ENCODE results near the gene COL4A1.

DNA sequence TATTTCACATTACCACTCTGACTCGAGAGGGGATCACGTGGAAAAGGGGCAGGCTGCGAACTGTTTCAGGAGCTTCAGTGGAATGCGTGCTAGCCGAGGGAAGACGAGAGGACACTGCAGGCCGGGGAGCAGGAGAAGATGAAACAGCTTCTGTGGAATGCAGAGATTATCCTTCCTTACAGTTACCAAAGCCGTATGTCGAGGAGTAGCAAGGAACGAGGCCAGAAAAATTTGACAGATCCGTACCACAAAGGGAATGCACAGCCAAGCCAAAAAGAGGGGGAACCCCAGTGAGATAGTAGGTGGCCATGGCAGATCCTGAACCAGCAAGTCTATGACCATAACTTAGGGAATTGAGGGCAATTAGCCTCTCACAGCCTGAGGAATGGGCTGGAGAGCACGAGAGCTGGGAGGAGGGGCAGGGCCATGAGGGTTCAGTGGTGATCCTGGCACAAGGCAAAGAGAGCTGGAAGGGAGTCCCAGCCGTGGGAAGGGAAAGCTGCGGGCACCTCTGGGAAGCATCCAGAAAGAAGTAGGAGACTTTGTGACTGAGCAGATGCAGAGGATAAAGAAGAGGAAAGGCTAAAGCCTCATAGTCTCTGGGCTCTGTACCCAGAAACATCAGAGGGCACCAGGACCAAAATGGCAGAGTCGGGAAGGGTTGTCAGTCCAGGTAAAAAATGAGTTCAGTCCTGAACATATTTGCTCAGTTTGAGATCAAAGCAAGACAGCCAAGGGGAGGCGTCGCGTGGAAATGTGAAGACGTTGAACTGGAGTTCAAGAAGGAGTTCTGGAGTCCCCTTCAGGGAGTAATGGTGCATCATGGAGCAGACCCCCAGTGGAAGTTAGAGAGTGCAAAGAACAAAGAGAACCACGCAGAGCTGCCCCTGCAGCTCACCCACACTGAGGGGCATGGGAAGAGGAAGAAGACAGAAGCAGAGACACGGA, 5.1 kb downstream of the COL4A1 start:
- TF ChIP-seq, protein P1, sequence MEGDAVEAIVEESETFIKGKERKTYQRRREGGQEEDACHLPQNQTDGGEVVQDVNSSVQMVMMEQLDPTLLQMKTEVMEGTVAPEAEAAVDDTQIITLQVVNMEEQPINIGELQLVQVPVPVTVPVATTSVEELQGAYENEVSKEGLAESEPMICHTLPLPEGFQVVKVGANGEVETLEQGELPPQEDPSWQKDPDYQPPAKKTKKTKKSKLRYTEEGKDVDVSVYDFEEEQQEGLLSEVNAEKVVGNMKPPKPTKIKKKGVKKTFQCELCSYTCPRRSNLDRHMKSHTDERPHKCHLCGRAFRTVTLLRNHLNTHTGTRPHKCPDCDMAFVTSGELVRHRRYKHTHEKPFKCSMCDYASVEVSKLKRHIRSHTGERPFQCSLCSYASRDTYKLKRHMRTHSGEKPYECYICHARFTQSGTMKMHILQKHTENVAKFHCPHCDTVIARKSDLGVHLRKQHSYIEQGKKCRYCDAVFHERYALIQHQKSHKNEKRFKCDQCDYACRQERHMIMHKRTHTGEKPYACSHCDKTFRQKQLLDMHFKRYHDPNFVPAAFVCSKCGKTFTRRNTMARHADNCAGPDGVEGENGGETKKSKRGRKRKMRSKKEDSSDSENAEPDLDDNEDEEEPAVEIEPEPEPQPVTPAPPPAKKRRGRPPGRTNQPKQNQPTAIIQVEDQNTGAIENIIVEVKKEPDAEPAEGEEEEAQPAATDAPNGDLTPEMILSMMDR (IDR thresholded peaks at IDR 0.05; ENCODE audit: low read length), result no peak
- TF ChIP-seq EZH2 (IDR thresholded peaks at IDR 0.05; ENCODE audit: borderline replicate concordance, low read length), result no peak

Measured in OCI-LY1 (cell line).